GM19463 (cell line): Measurements from ENCODE around the gene CFAP73.

Experiments
- ATAC-seq: cut with Tn5 transposase; IDR thresholded peaks from one replicate; pipeline ENCODE4 v1.9.1; 2021; ENCODE audit warnings: mild to moderate bottlenecking, moderate library complexity; ENCODE audit not compliant: unreplicated experiment

CFAP73 gene

DNA sequence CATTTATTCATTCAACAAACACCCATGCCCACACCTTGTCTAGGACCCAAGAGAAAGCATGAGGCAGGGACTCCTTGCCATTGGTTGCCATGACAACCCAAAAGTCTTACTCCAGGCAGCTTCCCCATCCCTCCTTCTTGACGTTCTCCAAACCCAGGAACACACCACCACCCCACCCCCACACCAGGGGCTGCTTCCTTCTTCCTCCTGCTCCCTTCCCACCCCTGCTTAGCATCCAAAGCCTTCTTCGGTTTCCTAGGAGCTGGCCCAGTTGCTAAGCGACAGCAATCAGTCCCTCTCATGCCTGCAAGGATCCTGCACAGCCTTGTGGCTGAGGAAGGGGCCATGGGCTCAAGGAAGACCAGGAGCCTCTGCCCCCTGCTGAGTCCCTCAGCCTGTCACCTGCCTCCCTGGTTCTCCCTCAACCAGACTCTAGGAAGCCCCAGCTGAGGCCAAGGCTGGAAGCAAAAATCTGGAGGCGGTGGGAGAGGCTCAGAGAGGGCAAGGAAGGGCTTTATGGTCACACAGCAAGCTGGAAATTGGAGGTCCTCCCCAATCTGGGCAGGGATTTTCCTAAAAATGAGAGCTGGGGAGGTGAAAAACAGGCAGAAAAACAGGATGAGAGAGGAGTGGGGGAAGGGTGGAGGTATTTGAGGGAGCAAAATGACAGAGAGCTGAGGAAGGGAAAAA lies 29.4 kb upstream of the CFAP73 start:
- ATAC-seq, result no peak

DNA sequence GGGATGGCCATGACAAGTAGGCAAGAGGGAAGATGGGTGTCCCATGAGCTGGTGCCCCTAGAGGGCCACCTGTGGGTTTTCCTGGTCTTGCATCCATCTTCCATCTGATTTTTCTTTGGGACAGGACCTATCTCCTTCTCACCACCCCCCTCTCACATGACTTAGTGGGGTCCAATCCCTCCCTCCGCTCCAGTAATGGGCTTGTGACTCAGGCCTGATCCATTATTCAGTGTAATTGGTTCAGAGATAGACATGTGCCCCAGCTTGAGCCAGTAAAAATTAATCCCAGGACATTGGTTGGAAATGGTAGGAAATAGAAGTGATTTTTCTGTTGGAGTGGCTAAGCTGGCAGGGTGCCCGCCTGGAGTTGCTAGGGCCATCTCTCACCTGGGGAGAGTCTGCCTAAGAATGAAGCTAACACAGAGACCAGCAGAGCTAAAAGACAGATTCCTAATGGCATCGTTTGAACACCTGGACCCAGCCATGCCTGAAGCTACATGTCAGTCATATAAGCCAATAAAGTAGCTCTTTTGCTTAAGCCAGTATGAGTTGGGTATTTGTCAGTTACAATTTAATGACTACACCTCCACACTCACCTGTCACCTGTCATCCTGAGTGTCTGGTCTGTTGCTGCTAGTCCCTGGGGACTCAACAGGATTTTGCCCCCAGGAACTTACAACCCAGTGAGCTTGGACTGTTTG lies 28.7 kb upstream of the CFAP73 start:
- ATAC-seq, result no peak

DNA sequence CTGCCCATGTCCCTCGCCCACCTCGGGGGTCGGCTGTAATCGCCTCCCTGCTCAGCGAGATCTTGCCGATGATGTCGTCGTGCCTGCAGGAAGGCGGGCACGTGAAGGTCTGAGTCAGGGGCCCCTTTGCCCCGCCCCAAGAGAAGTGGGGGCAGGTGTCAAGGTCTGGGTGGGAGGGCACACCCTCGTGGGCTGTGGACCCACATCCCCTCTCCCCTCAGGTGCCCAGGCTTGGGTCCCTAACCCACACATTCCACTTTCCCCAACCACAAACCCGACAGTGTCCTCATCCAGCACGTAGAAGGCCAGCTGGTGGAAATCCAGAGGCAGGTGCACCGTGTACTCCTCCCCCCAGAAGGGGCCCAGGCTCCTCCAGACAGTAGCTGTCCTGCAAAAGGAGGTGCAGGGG lies 21.7 kb upstream of the CFAP73 start:
- ATAC-seq, result no peak

DNA sequence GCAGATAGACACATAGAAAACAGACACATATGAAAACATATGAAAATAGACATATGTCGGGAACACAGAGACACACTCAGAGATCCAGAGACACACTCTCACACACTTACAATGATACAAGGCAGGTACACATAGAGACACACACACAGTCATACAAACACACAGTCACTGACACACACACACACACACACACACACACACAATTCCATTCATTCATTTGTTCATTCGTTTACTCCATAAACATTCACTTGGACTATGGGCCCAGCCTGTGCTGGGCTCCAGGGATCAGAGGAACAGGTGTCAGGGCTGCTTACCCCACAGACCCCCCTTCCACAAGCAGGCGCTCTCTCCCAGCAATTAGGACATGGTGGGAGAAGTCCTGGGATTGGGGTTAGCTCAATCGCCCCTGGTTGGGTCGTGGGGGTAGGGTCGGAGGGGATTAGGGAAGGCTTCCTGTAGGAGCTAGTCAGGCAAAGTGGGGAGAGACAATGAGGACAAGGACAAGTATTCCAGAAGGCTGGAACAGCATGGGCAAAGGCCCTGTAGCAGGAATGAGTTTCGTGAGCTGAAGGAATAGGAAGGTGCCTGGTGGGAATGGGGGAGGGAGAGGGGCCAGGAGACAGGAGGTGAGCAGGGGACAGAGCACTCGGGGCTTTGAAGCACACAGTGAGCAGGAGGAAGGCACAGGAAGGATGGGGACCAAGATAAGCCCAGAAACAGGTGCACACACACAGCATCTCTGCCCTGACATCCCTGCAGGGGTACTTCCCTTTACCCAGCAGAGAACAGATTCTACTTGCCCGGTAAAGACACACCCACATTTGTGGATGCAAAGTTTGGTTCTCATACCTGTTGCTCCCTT lies 20.5 kb upstream of the CFAP73 start:
- no peak for ATAC-seq

DNA sequence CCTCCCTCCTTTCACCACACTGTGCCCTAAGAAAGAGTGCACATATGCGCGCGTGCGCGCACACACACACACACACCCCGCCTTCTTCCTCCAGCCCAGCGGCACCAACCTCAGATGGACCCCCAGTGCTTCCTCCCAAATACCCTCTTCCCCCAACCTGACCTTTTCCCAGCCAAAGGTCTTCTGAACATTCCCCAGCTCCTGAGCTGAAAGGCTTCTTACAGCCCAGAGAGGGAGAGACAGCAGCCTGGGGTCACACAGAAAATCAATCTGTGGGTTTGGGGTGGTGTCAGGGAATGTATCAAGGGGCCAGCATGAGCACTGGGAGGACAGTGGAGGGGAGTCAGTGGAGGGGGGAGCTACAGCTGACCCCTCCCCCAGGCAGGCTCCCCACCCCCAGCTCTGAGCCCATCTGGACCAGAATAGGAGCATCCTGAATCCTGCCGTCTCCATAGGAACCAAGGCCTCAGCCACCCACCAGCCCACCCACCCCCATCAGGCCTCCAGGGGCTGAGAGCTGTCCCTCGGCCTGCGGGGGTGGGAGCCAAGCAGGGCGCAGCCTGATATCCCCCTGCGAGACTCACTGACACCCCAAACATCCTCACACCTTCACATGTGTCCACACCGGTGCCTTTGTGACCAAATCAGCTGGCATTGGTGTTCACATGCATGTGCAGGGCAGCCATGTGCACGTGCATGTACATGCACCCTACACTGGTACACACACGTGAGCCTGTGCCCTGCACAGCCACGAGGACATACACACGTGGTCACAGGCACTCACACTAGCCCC lies 19.7 kb upstream of the CFAP73 start:
- no peak for ATAC-seq

DNA sequence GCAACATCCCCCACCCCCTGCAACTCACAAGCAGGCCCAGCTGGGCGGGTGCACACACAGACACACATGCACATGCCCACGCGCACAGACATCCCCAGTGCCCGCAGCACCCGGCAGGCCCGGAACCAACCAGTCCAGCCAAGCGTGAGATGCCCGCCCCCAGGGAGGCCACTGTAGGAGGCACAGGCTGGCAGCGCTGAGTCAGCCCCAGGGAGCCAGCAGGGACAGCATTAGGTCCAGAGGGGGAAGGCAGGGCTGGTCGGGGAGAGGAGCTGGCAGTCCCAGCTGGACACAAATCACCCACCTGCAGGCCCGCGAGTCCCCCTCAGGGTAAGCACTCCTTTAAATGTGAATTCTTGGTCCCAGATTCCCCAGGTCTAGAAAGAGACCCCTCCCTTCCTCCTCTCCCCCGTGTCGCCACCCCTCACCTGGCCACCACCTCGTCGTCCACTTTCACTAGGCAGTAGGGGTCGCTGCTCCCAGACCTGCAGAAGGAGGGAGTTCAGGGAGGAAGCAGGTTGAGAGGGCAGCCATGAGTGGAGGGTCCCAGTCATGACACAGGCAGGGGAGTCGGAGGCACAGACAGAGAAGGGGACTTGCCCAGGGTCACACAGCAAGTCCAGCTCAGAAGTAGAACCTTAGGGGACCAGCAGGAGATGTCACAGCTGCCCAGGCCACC lies 18.9 kb upstream of the CFAP73 start:
- no peak for ATAC-seq

DNA sequence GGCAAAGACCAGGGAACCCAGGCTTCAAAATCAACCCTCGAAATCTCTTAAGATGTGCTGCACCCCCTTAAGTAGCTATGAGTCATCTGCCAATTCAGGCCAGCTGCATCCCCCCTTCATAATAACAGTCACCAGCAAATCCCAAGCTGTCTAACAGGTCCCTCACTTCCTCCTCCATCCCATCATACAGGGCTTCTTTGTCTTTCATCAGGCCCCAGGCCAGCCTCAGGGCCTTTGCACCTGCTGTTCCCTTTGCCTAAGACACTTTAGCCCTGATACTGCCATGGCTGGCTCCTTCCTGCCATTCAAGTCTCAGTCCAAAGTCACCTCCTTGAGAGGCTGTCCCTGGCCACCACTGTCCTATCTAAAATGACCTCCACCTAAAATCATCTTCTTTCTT lies 18.0 kb upstream of the CFAP73 start:
- ATAC-seq, result no peak

DNA sequence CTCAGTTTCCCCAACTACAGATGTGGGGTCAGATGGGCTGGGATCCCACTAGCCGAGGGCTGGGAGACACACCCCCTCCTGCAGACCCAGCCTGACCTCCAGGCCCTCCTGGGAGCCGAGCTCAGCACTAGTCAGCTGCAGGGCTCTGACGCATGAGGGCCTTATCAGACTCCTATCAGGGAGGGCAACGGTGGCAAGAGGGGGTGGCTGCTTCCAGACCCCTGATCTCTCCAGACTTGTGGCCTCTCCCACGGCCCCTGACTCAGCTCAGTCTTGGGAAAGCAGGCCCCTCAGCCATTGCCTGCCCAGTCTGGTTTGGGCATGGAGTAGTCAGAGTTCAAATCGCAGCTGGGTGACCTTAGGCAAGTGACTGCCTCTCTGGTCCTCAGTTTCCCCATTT lies 16.5 kb upstream of the CFAP73 start:
- no peak for ATAC-seq

DNA sequence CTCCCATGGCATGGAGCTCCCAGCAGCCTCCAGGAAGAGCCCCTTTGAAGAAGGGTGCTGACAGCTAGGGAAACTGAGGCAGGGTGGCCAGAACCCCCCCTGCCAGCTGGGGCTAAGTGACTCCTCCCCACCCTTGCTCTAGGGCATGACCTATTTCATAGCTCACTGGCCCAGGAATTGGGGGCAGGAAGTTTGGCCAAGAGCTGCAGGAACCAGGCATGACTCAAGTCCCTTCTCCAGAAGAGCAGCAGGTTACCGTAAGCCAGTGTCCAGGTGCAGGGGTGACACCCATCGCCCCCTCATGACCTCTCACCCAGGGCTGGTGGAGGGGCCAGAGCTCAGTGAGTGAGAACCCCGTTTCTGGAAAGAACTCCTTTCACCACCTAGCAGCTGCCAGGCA lies 15.9 kb upstream of the CFAP73 start:
- ATAC-seq, result no peak

DNA sequence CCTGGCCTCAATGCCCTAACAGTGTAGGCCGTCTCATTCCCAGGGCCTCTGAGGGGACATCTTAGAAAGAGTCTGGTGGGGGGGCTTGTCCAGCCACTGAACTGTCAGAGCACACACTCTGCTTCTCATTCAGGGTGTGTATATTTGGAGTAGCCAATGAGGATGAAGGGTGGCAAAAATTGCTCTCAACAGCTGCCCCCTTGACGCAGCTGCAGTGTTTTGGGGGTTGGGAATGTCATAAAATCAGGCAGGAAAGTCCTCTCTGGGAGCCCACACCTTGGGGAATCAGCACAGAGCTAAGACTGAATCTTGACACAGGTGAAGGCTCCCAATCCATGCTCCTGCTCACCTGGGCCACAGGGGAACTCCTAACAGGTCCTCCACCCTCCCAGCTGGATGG lies 15.5 kb upstream of the CFAP73 start:
- no peak for ATAC-seq

DNA sequence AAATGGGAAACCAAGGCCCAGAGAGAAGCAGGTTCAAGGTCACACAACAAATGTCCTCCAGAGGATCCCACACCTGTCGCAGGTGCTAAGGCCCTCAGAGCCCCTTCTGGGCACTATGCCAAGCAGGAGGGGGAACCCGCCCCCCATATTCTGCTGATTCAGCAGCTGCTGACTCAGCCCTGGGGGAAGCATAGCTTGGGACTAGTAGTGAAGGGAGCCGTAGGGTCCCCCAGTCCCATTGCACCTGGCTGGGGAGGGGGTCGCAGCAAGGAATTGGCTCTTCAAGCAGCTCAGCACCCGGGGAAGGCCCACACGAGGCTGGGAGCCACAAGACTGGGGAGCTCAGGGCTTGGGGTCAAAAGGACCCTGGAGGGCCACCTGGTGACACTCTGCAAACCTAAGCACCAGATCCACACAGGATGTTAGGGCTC lies 15.0 kb upstream of the CFAP73 start:
- no peak for ATAC-seq

DNA sequence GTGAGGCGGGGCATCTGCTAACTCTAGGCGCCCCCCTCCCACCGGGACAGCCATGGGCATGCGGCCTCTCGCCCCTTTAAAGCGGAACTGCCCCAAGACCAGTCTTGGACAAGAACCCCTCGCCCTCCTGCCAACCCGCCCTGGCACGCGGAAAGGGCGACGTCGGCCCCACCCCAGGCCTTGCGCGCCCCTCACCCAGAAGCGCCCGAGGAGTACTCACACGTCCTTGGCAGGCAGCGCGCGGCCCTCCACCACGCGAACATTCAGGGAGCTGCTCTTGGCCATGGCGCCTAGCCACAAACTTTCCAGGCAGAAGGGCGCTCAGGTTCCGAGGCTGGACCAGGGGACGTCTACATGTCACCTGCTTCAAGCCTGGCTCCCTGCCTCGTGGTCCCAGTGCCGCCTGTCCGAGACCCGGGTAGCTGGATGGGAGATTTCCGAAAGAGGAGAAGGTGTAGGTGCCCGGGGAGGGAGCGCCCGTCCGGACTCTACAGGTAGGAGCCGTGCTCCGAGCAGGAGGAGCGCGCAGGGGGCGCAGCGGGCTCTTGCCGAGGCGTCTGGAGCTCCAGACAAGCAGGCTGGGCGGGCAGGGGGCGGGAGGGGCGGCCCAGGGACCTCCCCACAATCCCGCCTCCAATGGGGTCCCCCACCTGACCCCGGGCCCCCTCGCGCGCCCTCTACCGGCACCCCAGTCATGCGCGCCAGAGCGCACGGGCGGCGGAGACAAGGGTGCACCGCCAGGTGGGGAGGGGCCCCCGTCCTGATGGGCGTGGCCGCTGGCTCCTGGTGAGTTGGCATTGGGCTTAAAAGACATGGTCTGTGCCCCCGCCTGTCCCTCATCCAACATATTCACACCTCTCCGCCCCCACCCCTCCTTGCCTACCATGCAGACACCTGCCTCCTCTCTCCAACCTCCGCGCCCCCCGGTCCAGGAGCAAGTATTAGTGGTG lies 14.1 kb upstream of the CFAP73 start, which contains the start of gene RASAL1:
Gene RASAL1, minus strand, starts transcription at position 584 of the 950 bp plus-strand sequence. Its CDS starts 299 bp downstream, at position 285.
- ATAC-seq, result no peak

DNA sequence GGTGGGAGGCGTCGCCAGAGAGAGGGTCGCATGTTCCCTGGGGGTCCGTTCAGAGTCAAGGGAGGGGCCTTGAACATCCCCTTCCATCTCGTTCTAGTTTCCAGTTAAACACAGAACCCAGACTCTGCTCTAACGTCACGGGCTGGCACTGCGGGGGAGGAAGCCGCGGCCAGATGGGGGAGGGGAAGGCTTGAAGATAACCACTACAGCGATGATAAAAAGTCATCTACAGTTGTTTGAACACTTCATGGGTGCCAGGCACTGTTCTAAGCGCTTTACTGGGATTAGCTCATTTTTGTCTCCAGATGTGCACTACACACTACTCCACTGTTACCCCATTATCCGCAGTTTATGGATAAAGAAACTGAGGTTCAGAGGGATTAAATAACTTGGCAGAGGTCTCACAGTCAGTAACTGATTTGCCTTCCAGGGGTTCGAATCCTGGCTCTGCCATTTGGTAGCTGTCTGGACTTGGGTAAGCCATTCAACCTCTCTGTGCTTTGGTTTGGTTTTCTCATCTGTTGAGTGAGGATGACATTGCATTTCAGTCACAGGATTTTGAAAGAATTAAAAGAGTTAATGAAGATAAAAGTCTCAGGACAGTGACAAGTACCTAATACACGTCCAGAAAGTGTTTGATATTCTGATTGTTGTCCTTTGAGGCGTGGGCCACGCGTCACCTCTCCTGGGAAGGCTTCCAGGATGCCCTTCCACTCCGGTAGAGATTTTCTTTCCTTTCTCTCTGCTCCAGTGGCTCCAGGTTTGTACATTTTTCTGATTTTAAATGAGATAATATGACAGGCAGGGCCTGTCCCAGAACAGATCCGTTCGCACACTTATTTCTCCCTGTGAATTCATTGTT lies 13.2 kb upstream of the CFAP73 start:
- ATAC-seq, result no peak

DNA sequence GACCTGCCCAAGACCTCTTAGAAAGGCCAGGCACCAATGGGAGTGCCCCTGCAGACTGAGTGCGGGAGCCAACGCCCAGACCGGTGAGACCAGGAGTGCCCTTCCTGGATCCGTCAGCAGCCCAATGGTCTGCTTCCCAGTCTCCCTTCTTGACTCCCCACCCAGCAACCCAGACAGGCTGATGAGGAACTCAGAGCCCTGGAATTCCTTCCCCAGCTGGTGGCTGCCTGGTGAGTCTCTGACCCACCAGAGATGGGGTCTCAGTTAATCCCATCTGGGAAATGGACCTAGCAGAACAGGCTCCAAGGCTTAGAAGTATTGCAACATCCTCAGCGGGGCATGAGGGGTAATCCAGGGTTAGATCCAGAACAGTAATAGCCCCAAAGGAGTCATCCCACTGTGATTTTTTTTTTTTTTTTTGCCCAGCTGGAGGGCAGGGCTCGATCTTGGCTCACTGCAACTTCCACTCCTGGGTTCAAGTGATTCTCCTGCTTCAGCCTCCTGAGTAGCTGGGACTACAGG lies 12.5 kb upstream of the CFAP73 start:
- ATAC-seq, result no peak

DNA sequence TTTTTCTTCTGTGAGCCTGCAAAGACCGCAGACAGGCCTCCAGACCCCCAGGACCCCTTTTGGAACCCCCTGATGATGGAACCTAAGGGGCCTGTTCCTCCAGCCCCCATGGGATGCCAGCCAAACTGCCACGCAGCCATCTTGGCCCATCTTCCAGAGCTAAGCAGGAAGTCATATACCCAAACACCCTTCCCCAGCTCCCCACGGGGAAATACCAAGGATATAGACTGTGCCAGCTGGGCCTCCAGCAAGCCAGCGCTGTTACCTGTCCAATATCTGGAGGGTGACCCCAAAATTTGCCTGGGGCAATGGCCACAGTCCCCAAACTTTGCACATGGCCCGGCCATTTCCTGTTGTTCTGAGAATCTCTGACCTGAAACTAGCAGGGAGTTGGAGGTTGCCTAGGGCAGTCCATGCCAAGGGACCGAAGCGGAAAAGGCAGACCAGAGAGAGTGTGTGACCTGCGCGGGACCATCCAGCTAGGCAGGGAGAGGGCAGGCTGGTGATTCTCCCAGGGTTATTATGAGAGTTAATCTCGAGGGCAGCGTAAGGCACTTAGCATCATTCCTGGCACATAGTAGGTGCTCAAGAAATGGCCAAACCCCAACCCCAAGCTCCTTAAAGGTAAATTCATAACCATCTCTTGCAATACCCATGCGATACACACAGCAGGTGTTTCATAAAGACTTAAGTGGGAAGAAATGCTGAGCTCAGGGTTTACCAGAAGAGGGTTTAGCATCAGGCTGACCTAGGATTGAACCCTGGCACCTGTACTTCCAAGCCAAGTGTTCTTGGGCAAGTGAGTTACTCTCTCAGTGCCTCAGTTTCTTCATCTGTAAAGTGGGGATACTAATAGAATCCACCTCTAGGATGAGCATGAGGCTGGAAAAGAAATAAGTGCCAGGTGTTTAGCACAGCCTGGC lies 11.4 kb upstream of the CFAP73 start:
- ATAC-seq, result no peak

DNA sequence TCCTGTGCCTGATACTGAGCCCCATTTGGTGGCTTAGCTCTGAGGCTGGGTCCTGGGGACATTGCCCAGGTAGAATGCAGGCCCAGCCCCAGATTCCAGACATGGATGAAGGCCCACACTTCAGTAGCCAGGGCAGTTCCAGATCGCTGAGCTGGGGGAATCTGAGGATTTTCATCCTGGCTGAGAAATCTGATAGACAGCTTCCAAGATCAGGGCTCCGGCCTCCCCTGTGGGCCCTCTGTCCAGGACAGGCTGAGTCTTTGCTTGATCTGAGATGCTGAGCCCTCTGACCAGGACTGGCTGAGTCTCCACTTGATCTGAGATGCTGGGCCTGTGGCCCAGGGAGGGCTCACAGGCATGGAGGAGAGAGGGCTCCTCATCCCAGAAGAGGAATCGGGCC lies 10.7 kb upstream of the CFAP73 start:
- ATAC-seq, result no peak

DNA sequence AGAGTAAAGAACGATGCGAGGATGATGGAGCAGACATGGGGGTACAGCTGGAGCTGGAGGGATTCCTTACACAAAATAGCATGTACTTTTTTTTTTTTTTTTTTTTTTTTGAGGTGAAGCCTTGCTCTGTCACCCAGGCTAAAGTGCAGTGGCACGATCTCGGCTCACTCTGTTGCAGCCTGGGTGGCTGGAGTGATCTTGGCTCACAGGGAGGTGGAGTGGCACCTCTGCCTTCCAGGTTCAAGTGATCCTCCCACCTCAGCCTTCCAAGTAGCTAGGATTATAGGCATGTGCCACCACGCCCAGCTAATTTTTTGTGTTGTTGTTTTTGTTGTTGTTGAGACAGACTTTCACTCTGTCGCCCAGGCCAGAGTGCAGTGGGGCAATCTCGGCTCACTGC lies 8.8 kb upstream of the CFAP73 start:
- ATAC-seq, result no peak
